ENCODE results near the gene DPPA3. TPM values are rescaled to one million over a fixed set of nuclear protein-coding genes. Genes with fewer than 3 reads are reported as not detected.

DPPA3 gene
- total and polyA plus RNA-seq, 2 of the 13 experiments (the other 11 are each of a cell fraction or from before 2014, with no cell fraction given): not detected

DNA sequence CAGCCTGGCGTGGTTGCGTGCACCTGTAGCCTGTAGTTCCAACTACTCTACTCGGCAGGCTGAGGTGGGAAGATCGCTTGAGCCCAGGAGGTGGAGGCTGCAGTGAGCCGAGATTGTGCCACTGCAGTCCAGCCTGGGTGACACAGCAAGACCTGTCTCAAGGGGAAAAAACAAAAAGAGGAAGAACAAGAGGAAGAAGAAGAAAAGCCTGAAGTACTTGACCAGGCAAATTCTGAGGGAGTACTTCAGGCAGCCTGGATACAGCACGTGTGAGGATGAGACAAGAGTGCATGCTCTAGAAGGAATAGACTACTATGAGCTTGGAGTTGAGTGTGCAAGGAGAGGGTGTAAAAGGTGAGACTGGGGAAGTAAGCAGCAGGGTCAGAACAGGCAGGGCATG lies 17.4 kb upstream of the DPPA3 start (continued):
- TF ChIP-seq ZNF770 (CRISPR knock-in tag; IDR thresholded peaks at IDR 0.05): no peak

GRCh38 chr12:7694556-7695236 lies 16.5 kb upstream of the DPPA3 start:
- Histone ChIP-seq H3K36me3 (replicated peaks in 1 of 2; ENCODE audit: control insufficient read depth in 1 of 2, insufficient read depth in 2 of 2, low read length in 2 of 2) (no peaks in the 10 kb centered on the region), H3K4me1 (ENCODE audit: insufficient read depth, low read length) (no peaks in the 10 kb centered on the region), H2AFZ (ENCODE audit: low read length) (no peak overlapping the region), H4K20me1 (ENCODE audit: insufficient read depth, low read length) (no peaks in the 10 kb centered on the region), H3K4me2 (ENCODE audit: low read depth, low read length) (no peak overlapping the region), H3K27me3 (ENCODE audit: control insufficient read depth in 1 of 2, insufficient read depth in 2 of 2, low read length in 2 of 2) (0 out of 5 replicates have a peak, but pooled peaks cover 0 to 4% of the 10 kb centered on the region in 2 experiments), H3K9me3 (ENCODE audit: low read length) (no peaks in the 10 kb centered on the region), H3K4me3 (replicated peaks in 1 of 3; ENCODE audit: insufficient read depth in 1 of 3, low read depth in 2 of 3, low read length in 3 of 3) (no peak overlapping the region), H3K9ac (ENCODE audit: insufficient read depth, low read depth, low read length) (no peak overlapping the region), H3K79me2 (ENCODE audit: insufficient read depth, low read length) (no peaks in the 10 kb centered on the region), H3K27ac (ENCODE audit: extremely low read length, insufficient read depth, low read length) (no peak overlapping the region)
- no peak for ATAC-seq
- no peak for FAIRE-seq
- DNase-seq (ENCODE audit: low spot score): no peak
- no TSS peak for BruUV-seq (replicated peaks)
- WGBS (ENCODE audit: low lambda C conversion rate): 24% methylated on average over 3 of the region's 3 CpGs
- POLR2A ChIA-PET: no interaction called here
- CTCF ChIA-PET (ENCODE audit: low intra/inter-chr PET ratio, low total read pairs): no interaction called here
- in situ Hi-C loops (cut with HindIII; ENCODE audit: extremely low pct_ligation_motif_present, low pct_unique_long_range_greater_than_20kb): no loop called here
- intact Hi-C loops (cut with micrococcal nuclease; ENCODE audit: unreplicated experiment): no loop called here
- TF ChIP-seq GTF2F1 (IDR thresholded peaks at IDR 0.05; ENCODE audit: low read length) (no peak), PAWR (CRISPR knock-in tag; IDR thresholded peaks at IDR 0.05; ENCODE audit: borderline replicate concordance) (no peak), ZBTB26 (CRISPR knock-in tag; IDR thresholded peaks at IDR 0.05; ENCODE audit: borderline replicate concordance) (no peak), SRSF4 (IDR thresholded peaks at IDR 0.05; ENCODE audit: low read depth, low read length, poor library complexity, severe bottlenecking) (no peak), ZNF225 (CRISPR knock-in tag; IDR thresholded peaks at IDR 0.05) (no peak), ZNF770 (CRISPR knock-in tag; IDR thresholded peaks at IDR 0.05) (no peak), MTA3 (CRISPR knock-in tag; IDR thresholded peaks at IDR 0.05) (no peak), ZC3H4 (CRISPR knock-in tag; IDR thresholded peaks at IDR 0.05; ENCODE audit: borderline replicate concordance) (no peak), BHLHE40 (IDR thresholded peaks at IDR 0.05; ENCODE audit: low read length) (no peak), ARNT (IDR thresholded peaks at IDR 0.05) (no peak), MLX (CRISPR knock-in tag; IDR thresholded peaks at IDR 0.05) (no peak)

Data from HepG2 (cell line).